K562 (cell line): ENCODE measurements around the gene C6orf47. TPM values are rescaled to one million over a fixed set of nuclear protein-coding genes. Genes with fewer than 3 reads are reported as not detected.

ENCODE experiments used
- CBX1 ChIP-seq: sonication (generic); IDR thresholded peaks from 2 replicates; pipeline ENCODE4 v1.6.1; 2016; ENCODE audit warnings: antibody characterized with exemption, low read depth, mild to moderate bottlenecking
- HNRNPL ChIP-seq: fragments of 200-400 bp; formaldehyde crosslinking; IDR thresholded peaks from 2 replicates; pipeline ENCODE4 v1.6.1; 2017; ENCODE audit warnings: low read depth, mild to moderate bottlenecking, low read length
- KDM2B ChIP-seq: fragments of 250-450 bp; sonication (Bioruptor Pico); IDR thresholded peaks from 2 replicates; pipeline ENCODE4 v1.8.0; 2021; ENCODE audit warnings: mild to moderate bottlenecking, moderate library complexity
- MAFF ChIP-seq: IDR thresholded peaks from 2 replicates; pipeline ENCODE4 v1.6.1; 2012; ENCODE audit warnings: low read length, improper control_type of control experiment
- MCM2 ChIP-seq: fragments of 450-650 bp; IDR thresholded peaks from 2 replicates; pipeline ENCODE4 v1.6.1; 2017; ENCODE audit warnings: low read depth, mild to moderate bottlenecking
- NR2C2 ChIP-seq, 2 experiments: fragments of 200-800 bp in 1 of 2; sonication (Bioruptor generic) in 1 of 2; sonication (generic) in 1 of 2; formaldehyde crosslinking in 1 of 2; IDR thresholded peaks; 2 replicates each; pipeline versions ENCODE4 v1.6.1 to v1.8.0; 2016 to 2022; ENCODE audit warnings: mild to moderate bottlenecking in 1 of 2, missing compliant biosample characterization in 1 of 2, missing genetic modification characterization in 1 of 2, missing genetic modification reagents in 1 of 2
- PTBP1 ChIP-seq: fragments of 200-400 bp; formaldehyde crosslinking; IDR thresholded peaks from 2 replicates; pipeline ENCODE4 v1.6.1; 2017; ENCODE audit warnings: low read depth, low read length
- PYGO2 ChIP-seq: fragments of 450-650 bp; IDR thresholded peaks from 2 replicates; pipeline ENCODE4 v1.6.1; 2016; ENCODE audit warnings: mild to moderate bottlenecking, missing genetic modification characterization, moderate library complexity, missing compliant biosample characterization
- SAP30 ChIP-seq: fragments of 200-600 bp; sonication (generic); IDR thresholded peaks from 2 replicates; pipeline ENCODE4 v1.6.1; 2012; ENCODE audit warnings: borderline replicate concordance, low read depth, mild to moderate bottlenecking, moderate library complexity, low read length, control low read depth, inconsistent platforms; ENCODE audit not compliant: insufficient read depth, poor library complexity, severe bottlenecking
- SMAD1 ChIP-seq: fragments of 150-350 bp; IDR thresholded peaks from 2 replicates; pipeline ENCODE4 v1.6.1; 2014; ENCODE audit warnings: low read length, low read depth; ENCODE audit not compliant: partially characterized antibody
- SP2 ChIP-seq: IDR thresholded peaks from 2 replicates; pipeline ENCODE4 v1.6.1; 2011; ENCODE audit warnings: mild to moderate bottlenecking, low read depth, low read length, moderate library complexity; ENCODE audit not compliant: poor library complexity, severe bottlenecking; ENCODE audit errors: extremely low read depth
- ZNF583 ChIP-seq: fragments of 250-450 bp; sonication (Bioruptor Pico); IDR thresholded peaks from 2 replicates; pipeline ENCODE4 v1.4.0; 2020
- ZNF830 ChIP-seq: fragments of 250-450 bp; sonication (Bioruptor Pico); IDR thresholded peaks from 2 replicates; pipeline ENCODE4 v1.5.0; 2021; ENCODE audit warnings: mild to moderate bottlenecking
- polyA plus RNA-seq, 8 experiments: library from polyadenylated mRNA; depleted of rRNA in 4 of 8; stranded (reverse) in 5 of 8; unstranded in 3 of 8; fragments of >200 nt; fragmentation: Nextera tagmentation in 2 of 8; fragmentation: Illumina TruSeq in 1 of 8; extraction: Ambion mirVana in 2 of 8; extraction: Trizol in 1 of 8; gene quantifications; 2 replicates each; pipeline versions ENCODE4 v1.2.1 to v1.2.3, GENCODE V29; 2011 to 2014; ENCODE audit warnings: inconsistent platforms in 1 of 8, missing spikeins in 1 of 8
- total RNA-seq, 7 experiments: library from RNA; depleted of rRNA in 6 of 7; stranded (reverse); fragments of >200 nt in 6 of 7; fragmentation: Illumina TruSeq in 2 of 7; extraction: Trizol in 2 of 7; gene quantifications; 2 replicates each; pipeline versions ENCODE4 v1.2.1 to v1.2.3, GENCODE V29; 2011 to 2021; ENCODE audit warnings: low replicate concordance in 1 of 7
- TF ChIP-seq, protein P1 (sequence below): sonication (generic); formaldehyde crosslinking; IDR thresholded peaks from 2 replicates; pipeline ENCODE4 v1.8.0; 2022; ENCODE audit warnings: mild to moderate bottlenecking, missing genetic modification reagents
- TF ChIP-seq, protein P2 (sequence below): sonication (generic); formaldehyde crosslinking; IDR thresholded peaks from 2 replicates; pipeline ENCODE4 v1.8.1; 2023; ENCODE audit warnings: missing genetic modification reagents, mild to moderate bottlenecking, borderline replicate concordance
- TF ChIP-seq, protein P3 (sequence below), 2 experiments: fragments of 150-350 bp in 1 of 2; IDR thresholded peaks; 2 replicates each; pipeline ENCODE4 v1.6.1; 2012 to 2016; ENCODE audit warnings: low read depth in 2 of 2, low read length in 2 of 2, mild to moderate bottlenecking in 1 of 2, moderate library complexity in 1 of 2

C6orf47 gene
- total and polyA plus RNA-seq, 9 of the 15 experiments (the other 6 are each of a cell fraction or from before 2014, with no cell fraction given): 0.14 to 43.8 (median 27.0) TPM

DNA sequence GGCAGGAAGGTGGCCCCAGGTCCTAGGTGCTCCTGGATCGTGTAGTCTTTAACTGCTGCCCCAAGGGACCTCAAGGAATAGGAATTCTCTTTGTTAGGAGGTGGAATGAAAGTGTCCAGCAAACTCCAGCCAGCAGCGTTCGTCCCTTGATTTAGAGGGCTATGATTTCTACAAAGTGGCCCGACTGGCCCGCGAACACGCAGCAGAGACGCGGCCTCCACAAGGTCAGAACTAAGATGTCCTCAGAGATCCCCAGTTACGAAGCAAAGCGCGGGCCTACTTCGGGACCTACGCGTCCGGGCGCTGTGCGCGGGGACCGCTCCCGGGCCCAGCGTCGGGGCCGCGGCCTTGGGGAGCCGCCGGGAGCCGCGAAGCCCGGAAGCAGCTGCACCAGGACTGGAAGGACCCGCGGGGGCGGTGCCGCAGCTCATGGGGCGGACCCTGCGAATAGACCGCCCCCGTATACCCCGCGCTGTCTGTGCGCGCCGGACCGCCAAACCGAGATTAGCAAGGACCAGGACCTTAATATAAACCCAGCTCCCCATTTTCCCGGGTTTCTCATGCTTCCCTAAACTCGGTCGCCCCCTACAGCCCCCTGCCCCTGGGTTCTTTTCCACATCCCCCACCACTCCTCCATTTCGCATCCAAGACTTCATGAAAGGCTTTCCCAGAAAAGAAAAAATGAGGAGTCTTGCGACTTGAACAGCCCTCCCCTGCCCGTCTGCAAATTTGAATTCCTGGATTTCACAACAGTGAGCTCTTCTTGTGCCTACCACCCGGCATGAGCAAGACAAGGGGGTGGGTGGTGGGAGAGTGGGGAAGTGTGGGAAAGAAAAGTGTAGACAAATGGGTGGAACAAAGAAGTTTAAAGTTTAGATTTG is at the start of gene C6orf47 (continued):
- TF ChIP-seq SAP30: peak; percentile 90
- TF ChIP-seq KDM2B (CRISPR knock-in tag): peak; percentile 97
- no peak for TF ChIP-seq CBX1
- no peak for TF ChIP-seq HNRNPL
- TF ChIP-seq, protein P1, sequence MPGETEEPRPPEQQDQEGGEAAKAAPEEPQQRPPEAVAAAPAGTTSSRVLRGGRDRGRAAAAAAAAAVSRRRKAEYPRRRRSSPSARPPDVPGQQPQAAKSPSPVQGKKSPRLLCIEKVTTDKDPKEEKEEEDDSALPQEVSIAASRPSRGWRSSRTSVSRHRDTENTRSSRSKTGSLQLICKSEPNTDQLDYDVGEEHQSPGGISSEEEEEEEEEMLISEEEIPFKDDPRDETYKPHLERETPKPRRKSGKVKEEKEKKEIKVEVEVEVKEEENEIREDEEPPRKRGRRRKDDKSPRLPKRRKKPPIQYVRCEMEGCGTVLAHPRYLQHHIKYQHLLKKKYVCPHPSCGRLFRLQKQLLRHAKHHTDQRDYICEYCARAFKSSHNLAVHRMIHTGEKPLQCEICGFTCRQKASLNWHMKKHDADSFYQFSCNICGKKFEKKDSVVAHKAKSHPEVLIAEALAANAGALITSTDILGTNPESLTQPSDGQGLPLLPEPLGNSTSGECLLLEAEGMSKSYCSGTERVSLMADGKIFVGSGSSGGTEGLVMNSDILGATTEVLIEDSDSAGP (CRISPR knock-in tag): 0 out of 2 replicates have a peak, but pooled peaks have one; percentile 5
- peak; percentile 74 for TF ChIP-seq SMAD1
- no peak for TF ChIP-seq MCM2
- no peak; the same call in 1 of the 2 replicates for TF ChIP-seq ZNF583
- TF ChIP-seq, protein P2, sequence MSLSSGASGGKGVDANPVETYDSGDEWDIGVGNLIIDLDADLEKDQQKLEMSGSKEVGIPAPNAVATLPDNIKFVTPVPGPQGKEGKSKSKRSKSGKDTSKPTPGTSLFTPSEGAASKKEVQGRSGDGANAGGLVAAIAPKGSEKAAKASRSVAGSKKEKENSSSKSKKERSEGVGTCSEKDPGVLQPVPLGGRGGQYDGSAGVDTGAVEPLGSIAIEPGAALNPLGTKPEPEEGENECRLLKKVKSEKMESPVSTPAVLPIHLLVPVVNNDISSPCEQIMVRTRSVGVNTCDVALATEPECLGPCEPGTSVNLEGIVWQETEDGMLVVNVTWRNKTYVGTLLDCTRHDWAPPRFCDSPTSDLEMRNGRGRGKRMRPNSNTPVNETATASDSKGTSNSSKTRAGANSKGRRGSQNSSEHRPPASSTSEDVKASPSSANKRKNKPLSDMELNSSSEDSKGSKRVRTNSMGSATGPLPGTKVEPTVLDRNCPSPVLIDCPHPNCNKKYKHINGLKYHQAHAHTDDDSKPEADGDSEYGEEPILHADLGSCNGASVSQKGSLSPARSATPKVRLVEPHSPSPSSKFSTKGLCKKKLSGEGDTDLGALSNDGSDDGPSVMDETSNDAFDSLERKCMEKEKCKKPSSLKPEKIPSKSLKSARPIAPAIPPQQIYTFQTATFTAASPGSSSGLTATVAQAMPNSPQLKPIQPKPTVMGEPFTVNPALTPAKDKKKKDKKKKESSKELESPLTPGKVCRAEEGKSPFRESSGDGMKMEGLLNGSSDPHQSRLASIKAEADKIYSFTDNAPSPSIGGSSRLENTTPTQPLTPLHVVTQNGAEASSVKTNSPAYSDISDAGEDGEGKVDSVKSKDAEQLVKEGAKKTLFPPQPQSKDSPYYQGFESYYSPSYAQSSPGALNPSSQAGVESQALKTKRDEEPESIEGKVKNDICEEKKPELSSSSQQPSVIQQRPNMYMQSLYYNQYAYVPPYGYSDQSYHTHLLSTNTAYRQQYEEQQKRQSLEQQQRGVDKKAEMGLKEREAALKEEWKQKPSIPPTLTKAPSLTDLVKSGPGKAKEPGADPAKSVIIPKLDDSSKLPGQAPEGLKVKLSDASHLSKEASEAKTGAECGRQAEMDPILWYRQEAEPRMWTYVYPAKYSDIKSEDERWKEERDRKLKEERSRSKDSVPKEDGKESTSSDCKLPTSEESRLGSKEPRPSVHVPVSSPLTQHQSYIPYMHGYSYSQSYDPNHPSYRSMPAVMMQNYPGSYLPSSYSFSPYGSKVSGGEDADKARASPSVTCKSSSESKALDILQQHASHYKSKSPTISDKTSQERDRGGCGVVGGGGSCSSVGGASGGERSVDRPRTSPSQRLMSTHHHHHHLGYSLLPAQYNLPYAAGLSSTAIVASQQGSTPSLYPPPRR (CRISPR knock-in tag): no peak
- no peak for TF ChIP-seq SP2
- no peak; the same call in 1 of the 2 replicates for TF ChIP-seq NR2C2 (CRISPR knock-in tag; IDR thresholded peaks at IDR 0.05)
- no peak for TF ChIP-seq NR2C2 (tag; IDR thresholded peaks at IDR 0.05)
- TF ChIP-seq, protein P3, sequence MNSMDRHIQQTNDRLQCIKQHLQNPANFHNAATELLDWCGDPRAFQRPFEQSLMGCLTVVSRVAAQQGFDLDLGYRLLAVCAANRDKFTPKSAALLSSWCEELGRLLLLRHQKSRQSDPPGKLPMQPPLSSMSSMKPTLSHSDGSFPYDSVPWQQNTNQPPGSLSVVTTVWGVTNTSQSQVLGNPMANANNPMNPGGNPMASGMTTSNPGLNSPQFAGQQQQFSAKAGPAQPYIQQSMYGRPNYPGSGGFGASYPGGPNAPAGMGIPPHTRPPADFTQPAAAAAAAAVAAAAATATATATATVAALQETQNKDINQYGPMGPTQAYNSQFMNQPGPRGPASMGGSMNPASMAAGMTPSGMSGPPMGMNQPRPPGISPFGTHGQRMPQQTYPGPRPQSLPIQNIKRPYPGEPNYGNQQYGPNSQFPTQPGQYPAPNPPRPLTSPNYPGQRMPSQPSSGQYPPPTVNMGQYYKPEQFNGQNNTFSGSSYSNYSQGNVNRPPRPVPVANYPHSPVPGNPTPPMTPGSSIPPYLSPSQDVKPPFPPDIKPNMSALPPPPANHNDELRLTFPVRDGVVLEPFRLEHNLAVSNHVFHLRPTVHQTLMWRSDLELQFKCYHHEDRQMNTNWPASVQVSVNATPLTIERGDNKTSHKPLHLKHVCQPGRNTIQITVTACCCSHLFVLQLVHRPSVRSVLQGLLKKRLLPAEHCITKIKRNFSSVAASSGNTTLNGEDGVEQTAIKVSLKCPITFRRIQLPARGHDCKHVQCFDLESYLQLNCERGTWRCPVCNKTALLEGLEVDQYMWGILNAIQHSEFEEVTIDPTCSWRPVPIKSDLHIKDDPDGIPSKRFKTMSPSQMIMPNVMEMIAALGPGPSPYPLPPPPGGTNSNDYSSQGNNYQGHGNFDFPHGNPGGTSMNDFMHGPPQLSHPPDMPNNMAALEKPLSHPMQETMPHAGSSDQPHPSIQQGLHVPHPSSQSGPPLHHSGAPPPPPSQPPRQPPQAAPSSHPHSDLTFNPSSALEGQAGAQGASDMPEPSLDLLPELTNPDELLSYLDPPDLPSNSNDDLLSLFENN (IDR thresholded peaks at IDR 0.05; ENCODE audit: low read depth in 2 of 2, low read length in 2 of 2): 0 out of 4 replicates have a peak, but pooled peaks of 1 of the 2 experiments have one; percentile 33
- no peak for TF ChIP-seq PTBP1
- TF ChIP-seq MAFF: no peak
- TF ChIP-seq ZNF830 (CRISPR knock-in tag): peak; percentile 98
- no peak for TF ChIP-seq PYGO2
